KMS-11 (cell line): ENCODE results near the gene TLR2.
A peak's percentile ranks its signal among the peaks of the same experiment; 100 is the strongest.

Experiments
- H2AFZ ChIP-seq: fragments of 200-600 bp; sonication (generic); 2 replicates; pipeline ENCODE4 v1.6.1; 2016; ENCODE audit warnings: antibody characterized with exemption, mixed run types, low read depth
- H3K27ac ChIP-seq: fragments of 200-600 bp; sonication (generic); 2 replicates; pipeline ENCODE4 v1.6.1; 2016; ENCODE audit warnings: mild to moderate bottlenecking, mixed run types
- H3K27me3 ChIP-seq: fragments of 200-600 bp; sonication (generic); 2 replicates; pipeline ENCODE4 v1.6.1; 2017; ENCODE audit warnings: mild to moderate bottlenecking, low read depth, mixed run types, moderate library complexity; ENCODE audit not compliant: insufficient read depth
- H3K36me3 ChIP-seq: fragments of 200-600 bp; sonication (generic); 2 replicates; pipeline ENCODE4 v1.6.1; 2017; ENCODE audit warnings: mild to moderate bottlenecking, mixed run types; ENCODE audit not compliant: insufficient read depth
- H3K4me1 ChIP-seq: fragments of 200-600 bp; sonication (generic); 2 replicates; pipeline ENCODE4 v1.6.1; 2016; ENCODE audit warnings: mild to moderate bottlenecking, low read depth, mixed run types; ENCODE audit not compliant: poor library complexity, severe bottlenecking
- H3K4me2 ChIP-seq: fragments of 200-600 bp; sonication (generic); 2 replicates; pipeline ENCODE4 v1.7.0; 2016; ENCODE audit warnings: mild to moderate bottlenecking, mixed run types
- H3K4me3 ChIP-seq: fragments of 200-600 bp; sonication (generic); IDR thresholded peaks from 2 replicates; pipeline ENCODE4 v1.6.1; 2017; ENCODE audit warnings: low read depth, low read length, mixed read lengths; ENCODE audit not compliant: insufficient read depth
- H3K79me2 ChIP-seq: fragments of 200-600 bp; sonication (generic); 2 replicates; pipeline ENCODE4 v1.6.1; 2016; ENCODE audit warnings: low read depth, mixed run types; ENCODE audit not compliant: insufficient read depth
- H3K9ac ChIP-seq: fragments of 200-600 bp; sonication (generic); 2 replicates; pipeline ENCODE4 v1.6.1; 2016; ENCODE audit warnings: mild to moderate bottlenecking, mixed run types
- H4K20me1 ChIP-seq: fragments of 200-600 bp; sonication (generic); 2 replicates; pipeline ENCODE4 v1.6.1; 2016; ENCODE audit warnings: mild to moderate bottlenecking, mixed run types; ENCODE audit not compliant: insufficient read depth
- CTCF ChIP-seq: fragments of 200-600 bp; sonication (generic); conservative IDR thresholded peaks from 2 replicates; pipeline ENCODE4 v1.6.1; 2017; ENCODE audit warnings: low read depth, mild to moderate bottlenecking, antibody characterized with exemption, low read length, moderate library complexity, mixed read lengths

The TLR2 gene

GRCh38 chr4:153729895-153730294 lies 45.8 kb downstream of the TLR2 start:
- Histone ChIP-seq H3K79me2 (no peaks in the 10 kb centered on the region), H3K27me3 (no peaks in the 10 kb centered on the region), H3K27ac (no peak overlapping the region), H3K4me3 (no peak overlapping the region), H3K36me3 (no peaks in the 10 kb centered on the region), H3K9ac (no peak overlapping the region), H2AFZ (no peak overlapping the region), H3K4me1 (peaks cover 48% of the 10 kb centered on the region), H3K4me2 (peak overlapping the region; percentile 31), H4K20me1 (peaks cover 5% of the 10 kb centered on the region; the same call in 1 of the 2 replicates)
- TF ChIP-seq CTCF, result no peak

DNA sequence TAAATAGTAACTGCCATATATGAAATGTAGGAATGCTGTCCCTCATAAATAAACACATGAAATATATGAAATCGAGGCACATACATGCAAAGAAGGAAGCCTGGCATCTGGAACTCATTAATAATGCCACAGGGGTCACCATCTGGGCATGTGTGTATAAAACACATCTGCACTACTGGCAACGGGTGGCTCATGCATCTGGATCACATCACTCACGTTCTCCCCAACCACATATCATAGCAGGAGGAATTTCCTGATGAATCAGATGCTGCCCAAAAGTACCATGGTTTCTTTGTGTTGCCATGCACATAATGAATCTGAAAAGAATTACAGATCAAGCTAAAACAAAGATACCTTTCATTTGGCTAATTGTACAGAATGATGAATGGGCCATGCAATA lies 47.2 kb downstream of the TLR2 start:
- no peaks in the 10 kb centered on the region for H3K36me3 ChIP-seq
- H3K4me3 ChIP-seq, result no peak overlapping the region
- TF ChIP-seq CTCF, result no peak
- H3K9ac ChIP-seq, result no peak overlapping the region
- peaks cover 5% of the 10 kb centered on the region; the same call in 1 of the 2 replicates for H4K20me1 ChIP-seq
- no peak overlapping the region for H3K4me2 ChIP-seq
- no peak overlapping the region for H2AFZ ChIP-seq
- no peak overlapping the region for H3K27ac ChIP-seq
- no peaks in the 10 kb centered on the region for H3K27me3 ChIP-seq
- no peaks in the 10 kb centered on the region for H3K79me2 ChIP-seq
- H3K4me1 ChIP-seq, result peaks cover 48% of the 10 kb centered on the region

- no peaks in the 10 kb centered on the region for H3K79me2 ChIP-seq
- no peaks in the 10 kb centered on the region for H3K36me3 ChIP-seq
- H3K4me3 ChIP-seq, result no peak overlapping the region
- H4K20me1 ChIP-seq, result peaks cover 5% of the 10 kb centered on the region; the same call in 1 of the 2 replicates
- no peak for TF ChIP-seq CTCF
- no peak overlapping the region for H3K9ac ChIP-seq
- no peaks in the 10 kb centered on the region for H3K27me3 ChIP-seq
- H3K4me1 ChIP-seq, result peaks cover 48% of the 10 kb centered on the region
- H3K4me2 ChIP-seq, result peak overlapping the region; percentile 51
- no peak overlapping the region; the same call in 1 of the 2 replicates for H3K27ac ChIP-seq
- H2AFZ ChIP-seq, result no peak overlapping the region
Observed at GRCh38 chr4:153733751-153734448, 49.8 kb downstream of the TLR2 start.

- Histone ChIP-seq H3K27ac (no peak overlapping the region), H3K4me2 (no peak overlapping the region), H3K27me3 (no peaks in the 10 kb centered on the region), H3K36me3 (no peaks in the 10 kb centered on the region), H4K20me1 (peaks cover 5% of the 10 kb centered on the region; the same call in 1 of the 2 replicates), H3K4me1 (peaks cover 31% of the 10 kb centered on the region), H2AFZ (no peak overlapping the region), H3K4me3 (no peak overlapping the region), H3K9ac (no peak overlapping the region), H3K79me2 (no peaks in the 10 kb centered on the region)
- no peak for TF ChIP-seq CTCF
Observed at GRCh38 chr4:153735906-153736461, 51.9 kb downstream of the TLR2 start.
